Measurements from ENCODE around the gene CTSV. TPM values are rescaled to one million over a fixed set of nuclear protein-coding genes. Genes with fewer than 3 reads are reported as not detected.
A peak's percentile ranks its signal among the peaks of the same experiment; 100 is the strongest.
"Not testable (repeated sequence)": the region's sequence is repeated elsewhere in the genome, so short reads cannot be mapped to it uniquely, and the experiment has no call there.

CTSV gene
- total and polyA plus RNA-seq, 4 donors, result 0.31 to 1.8 (median 0.52) TPM

DNA sequence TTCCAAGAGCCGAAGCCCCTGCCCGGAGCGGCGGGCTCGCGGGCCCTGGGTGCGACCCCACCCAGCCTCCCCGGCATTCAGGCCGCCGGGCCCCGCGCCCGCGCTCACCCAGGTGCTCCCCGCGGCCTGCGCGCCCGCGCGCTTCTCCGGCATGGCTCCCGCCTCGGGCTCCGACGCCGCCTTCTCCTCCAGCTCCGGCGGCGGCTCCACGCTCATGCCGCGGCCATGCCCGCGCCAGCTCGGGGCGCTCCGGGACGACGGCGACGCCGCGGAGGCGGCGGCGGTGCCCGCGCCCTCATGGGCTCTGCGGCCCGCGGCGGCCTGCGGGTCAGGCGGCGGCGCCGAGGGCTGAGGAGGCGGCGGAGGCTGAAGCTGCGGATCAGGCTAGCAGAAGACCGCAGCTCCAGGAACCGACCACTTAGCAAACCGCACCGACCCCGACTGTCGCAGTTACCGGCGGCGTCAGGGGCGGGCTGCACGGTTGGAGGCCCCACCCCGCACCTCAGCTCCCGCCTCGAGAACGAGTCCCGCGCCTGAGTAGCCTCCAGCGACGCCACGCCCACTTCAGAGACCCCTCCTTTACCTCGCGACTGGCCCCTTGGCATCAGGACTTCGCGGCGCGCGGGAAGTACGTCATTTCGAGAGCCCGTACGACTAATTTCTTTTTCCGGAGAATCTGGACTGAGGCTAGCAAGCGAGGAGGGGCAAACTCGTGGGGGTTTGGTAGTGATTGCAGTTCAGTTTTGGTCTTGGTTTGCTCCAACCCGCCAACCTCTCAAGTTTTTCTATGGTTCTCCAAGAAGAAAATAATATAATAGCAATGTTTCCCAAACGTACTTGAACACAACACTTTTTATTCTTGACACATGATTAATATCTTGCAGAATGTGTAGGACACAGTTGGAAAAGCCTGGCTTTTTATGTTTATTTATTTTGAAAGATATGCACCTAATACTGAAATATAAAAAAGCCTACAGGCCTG is 25.5 kb downstream of the CTSV start:
- peak overlapping the region in 1 of 2 donors; percentile 83 for H3K9ac ChIP-seq (ENCODE audit: insufficient read depth in 1 of 2, low read length in 2 of 2)
- ATAC-seq (ENCODE audit: insufficient read depth, low FRiP score) (peak; percentile 90), DNase-seq (peak; percentile 84 to 89 (median 86))
- not testable (repeated sequence) for H3K36me3 ChIP-seq (ENCODE audit: control insufficient read depth in 4 of 4, insufficient read depth in 4 of 4, low read length in 4 of 4); H3K27me3 ChIP-seq (ENCODE audit: control insufficient read depth in 3 of 3, insufficient read depth in 3 of 3, low read length in 2 of 3); H3K9me3 ChIP-seq (ENCODE audit: control insufficient read depth in 4 of 4, insufficient read depth in 3 of 4, low read length in 3 of 4); H3K4me1 ChIP-seq (ENCODE audit: control insufficient read depth in 5 of 5, insufficient read depth in 5 of 5, low read length in 5 of 5)
- H3K27ac ChIP-seq (ENCODE audit: low read depth in 1 of 2, low read length in 1 of 2), result peak overlapping the region; percentile 86 to 90
- peak overlapping the region; percentile 83 for H3K4me3 ChIP-seq
- 0 to 1% methylated on average over 57 to 97 of the region's 97 CpGs for WGBS, 2 donors

DNA sequence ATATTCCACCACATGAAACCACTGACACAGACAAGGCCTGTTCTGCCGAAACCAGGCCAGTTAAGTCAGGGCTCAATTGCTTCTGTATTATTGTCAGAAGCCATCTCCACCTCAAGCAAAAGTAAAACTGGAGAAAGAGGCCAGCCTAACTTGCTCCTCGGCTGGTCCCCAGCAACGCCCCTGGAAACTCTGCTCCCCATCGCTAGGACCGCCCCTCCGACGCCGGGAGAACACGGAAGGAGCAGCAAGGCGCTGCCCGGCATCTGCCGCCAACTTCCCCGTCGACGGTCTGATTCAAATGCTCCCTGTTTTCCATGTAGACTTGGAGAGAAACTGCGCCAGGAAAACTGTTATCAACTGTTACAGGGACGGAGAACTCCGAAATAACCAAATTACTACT is 26.3 kb downstream of the CTSV start:
- not testable (repeated sequence) for H3K9ac ChIP-seq (ENCODE audit: insufficient read depth in 1 of 2, low read length in 2 of 2); H3K27me3 ChIP-seq (ENCODE audit: control insufficient read depth in 3 of 3, insufficient read depth in 3 of 3, low read length in 2 of 3); H3K4me1 ChIP-seq (ENCODE audit: control insufficient read depth in 5 of 5, insufficient read depth in 5 of 5, low read length in 5 of 5); H3K4me3 ChIP-seq; H3K9me3 ChIP-seq (ENCODE audit: control insufficient read depth in 4 of 4, insufficient read depth in 3 of 4, low read length in 3 of 4); H3K36me3 ChIP-seq (ENCODE audit: control insufficient read depth in 4 of 4, insufficient read depth in 4 of 4, low read length in 4 of 4)
- DNase-seq (peak in 2 of 3 donors; percentile 9 to 21), ATAC-seq (ENCODE audit: insufficient read depth, low FRiP score) (peak; percentile 80)
- peak overlapping the region in 1 of 2 donors; percentile 90 for H3K27ac ChIP-seq (ENCODE audit: low read depth in 1 of 2, low read length in 1 of 2)
- 0 to 1% methylated on average over 12 to 14 of the region's 18 CpGs for WGBS, 2 donors

DNA sequence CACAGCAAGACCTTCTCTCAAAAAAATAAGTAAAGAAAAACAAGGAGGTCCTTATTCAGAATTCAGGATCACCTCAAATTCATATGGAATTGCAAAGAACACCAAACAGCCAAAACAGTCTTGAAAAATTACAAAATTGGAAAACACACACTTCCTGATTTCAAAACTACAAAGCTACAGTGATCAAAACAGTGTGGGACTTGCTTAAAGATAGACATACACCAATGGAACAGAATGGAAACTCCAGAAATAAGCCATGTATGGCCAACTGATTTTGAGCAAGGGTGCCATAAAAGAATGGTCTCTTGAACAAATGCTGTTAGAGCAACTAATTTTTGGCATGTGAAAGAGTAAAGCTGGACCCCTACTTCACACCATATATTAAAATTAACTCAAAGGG is 36.7 kb downstream of the CTSV start:
- H3K9me3 ChIP-seq (ENCODE audit: control insufficient read depth in 4 of 4, insufficient read depth in 3 of 4, low read length in 3 of 4); H3K36me3 ChIP-seq (ENCODE audit: control insufficient read depth in 4 of 4, insufficient read depth in 4 of 4, low read length in 4 of 4); H3K4me3 ChIP-seq; H3K9ac ChIP-seq (ENCODE audit: insufficient read depth in 1 of 2, low read length in 2 of 2); DNase-seq; H3K27me3 ChIP-seq (ENCODE audit: control insufficient read depth in 3 of 3, insufficient read depth in 3 of 3, low read length in 2 of 3); H3K4me1 ChIP-seq (ENCODE audit: control insufficient read depth in 5 of 5, insufficient read depth in 5 of 5, low read length in 5 of 5); ATAC-seq (ENCODE audit: insufficient read depth, low FRiP score); H3K27ac ChIP-seq (ENCODE audit: low read depth in 1 of 2, low read length in 1 of 2): not testable (repeated sequence)

DNA sequence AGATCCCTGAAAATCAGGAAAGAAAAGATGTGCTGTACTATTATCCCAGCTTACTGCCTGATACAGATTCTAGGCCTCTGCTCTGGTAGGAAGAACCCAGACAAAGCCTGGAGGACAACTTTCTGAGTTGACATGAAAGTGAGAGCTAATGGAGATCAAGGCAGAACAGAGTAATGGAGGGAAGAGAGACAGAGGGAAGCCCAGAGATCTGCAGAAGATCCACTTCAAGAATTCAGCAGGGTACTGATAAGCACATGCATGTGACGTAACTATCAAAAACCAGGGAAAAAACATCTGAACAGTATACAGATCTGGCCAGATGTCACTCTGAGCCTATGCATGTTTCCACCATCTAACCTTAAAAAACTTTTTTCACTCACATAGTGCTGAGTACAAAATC is 37.6 kb downstream of the CTSV start:
- H3K27me3 ChIP-seq (ENCODE audit: control insufficient read depth in 3 of 3, insufficient read depth in 3 of 3, low read length in 2 of 3); H3K4me1 ChIP-seq (ENCODE audit: control insufficient read depth in 5 of 5, insufficient read depth in 5 of 5, low read length in 5 of 5); H3K9ac ChIP-seq (ENCODE audit: insufficient read depth in 1 of 2, low read length in 2 of 2); H3K9me3 ChIP-seq (ENCODE audit: control insufficient read depth in 4 of 4, insufficient read depth in 3 of 4, low read length in 3 of 4); ATAC-seq (ENCODE audit: insufficient read depth, low FRiP score); H3K27ac ChIP-seq (ENCODE audit: low read depth in 1 of 2, low read length in 1 of 2); H3K36me3 ChIP-seq (ENCODE audit: control insufficient read depth in 4 of 4, insufficient read depth in 4 of 4, low read length in 4 of 4); DNase-seq; H3K4me3 ChIP-seq: not testable (repeated sequence)
- 91% methylated on average over 1 of the region's 1 CpG; no CpG with 5 or more reads in 1 of the 2 donors for WGBS, 2 donors

DNA sequence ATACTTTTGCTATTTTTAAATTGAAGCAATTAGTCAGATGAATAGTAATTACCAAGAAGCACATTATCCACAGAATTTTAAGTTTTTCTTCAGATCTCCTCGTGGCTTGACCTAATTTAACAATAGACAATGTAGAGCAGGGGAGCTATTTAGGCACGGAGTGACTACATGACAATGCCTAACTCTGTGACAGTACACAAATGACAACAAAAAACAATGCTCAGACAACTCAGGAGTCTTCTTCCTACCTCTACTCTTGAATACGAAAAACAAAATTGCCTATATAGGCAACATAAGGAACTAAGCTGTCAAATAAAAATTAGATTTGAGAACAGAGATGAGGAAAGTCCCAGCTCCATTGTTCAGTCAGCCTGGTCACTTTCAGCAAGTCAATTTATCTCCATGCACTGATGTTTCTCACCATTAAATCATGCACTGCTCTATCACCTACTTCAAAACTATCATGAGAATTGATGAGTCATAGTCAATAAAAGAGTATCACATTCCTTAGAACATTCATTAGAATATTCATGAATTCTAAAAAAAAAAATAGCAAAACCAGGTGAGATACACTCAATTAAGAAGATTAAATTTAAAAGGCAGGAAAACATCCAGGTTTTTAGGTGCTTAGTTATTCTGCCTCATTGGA is 38.7 kb downstream of the CTSV start:
- not testable (repeated sequence) for DNase-seq; H3K36me3 ChIP-seq (ENCODE audit: control insufficient read depth in 4 of 4, insufficient read depth in 4 of 4, low read length in 4 of 4); H3K27ac ChIP-seq (ENCODE audit: low read depth in 1 of 2, low read length in 1 of 2); H3K9ac ChIP-seq (ENCODE audit: insufficient read depth in 1 of 2, low read length in 2 of 2); ATAC-seq (ENCODE audit: insufficient read depth, low FRiP score); H3K9me3 ChIP-seq (ENCODE audit: control insufficient read depth in 4 of 4, insufficient read depth in 3 of 4, low read length in 3 of 4); H3K4me1 ChIP-seq (ENCODE audit: control insufficient read depth in 5 of 5, insufficient read depth in 5 of 5, low read length in 5 of 5); H3K27me3 ChIP-seq (ENCODE audit: control insufficient read depth in 3 of 3, insufficient read depth in 3 of 3, low read length in 2 of 3); H3K4me3 ChIP-seq
- WGBS, 2 donors, result 86 to 88% methylated on average over 3 of the region's 3 CpGs

DNA sequence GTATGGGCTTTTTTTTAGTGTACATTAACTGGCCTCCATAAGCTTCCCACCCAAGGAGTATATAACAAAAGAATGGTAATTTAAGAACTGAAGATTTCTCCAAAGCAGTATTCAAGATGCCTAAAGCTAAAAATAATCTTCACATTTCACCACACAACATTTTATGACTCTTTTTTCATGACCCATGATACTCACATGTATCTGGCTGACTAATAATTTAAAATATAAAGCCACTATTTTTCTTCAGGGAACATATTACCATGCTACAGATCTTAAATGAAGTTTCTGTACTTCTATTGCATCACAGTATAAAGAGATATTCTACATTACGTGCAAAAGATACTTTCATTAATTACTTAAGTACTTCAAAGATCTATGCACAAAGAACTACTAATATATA is 39.2 kb downstream of the CTSV start:
- not testable (repeated sequence) for H3K9me3 ChIP-seq (ENCODE audit: control insufficient read depth in 4 of 4, insufficient read depth in 3 of 4, low read length in 3 of 4); H3K4me1 ChIP-seq (ENCODE audit: control insufficient read depth in 5 of 5, insufficient read depth in 5 of 5, low read length in 5 of 5); H3K36me3 ChIP-seq (ENCODE audit: control insufficient read depth in 4 of 4, insufficient read depth in 4 of 4, low read length in 4 of 4); H3K9ac ChIP-seq (ENCODE audit: insufficient read depth in 1 of 2, low read length in 2 of 2); H3K27me3 ChIP-seq (ENCODE audit: control insufficient read depth in 3 of 3, insufficient read depth in 3 of 3, low read length in 2 of 3); H3K27ac ChIP-seq (ENCODE audit: low read depth in 1 of 2, low read length in 1 of 2); ATAC-seq (ENCODE audit: insufficient read depth, low FRiP score); DNase-seq; H3K4me3 ChIP-seq
- 96 to 97% methylated on average over 1 of the region's 1 CpG for WGBS, 2 donors

DNA sequence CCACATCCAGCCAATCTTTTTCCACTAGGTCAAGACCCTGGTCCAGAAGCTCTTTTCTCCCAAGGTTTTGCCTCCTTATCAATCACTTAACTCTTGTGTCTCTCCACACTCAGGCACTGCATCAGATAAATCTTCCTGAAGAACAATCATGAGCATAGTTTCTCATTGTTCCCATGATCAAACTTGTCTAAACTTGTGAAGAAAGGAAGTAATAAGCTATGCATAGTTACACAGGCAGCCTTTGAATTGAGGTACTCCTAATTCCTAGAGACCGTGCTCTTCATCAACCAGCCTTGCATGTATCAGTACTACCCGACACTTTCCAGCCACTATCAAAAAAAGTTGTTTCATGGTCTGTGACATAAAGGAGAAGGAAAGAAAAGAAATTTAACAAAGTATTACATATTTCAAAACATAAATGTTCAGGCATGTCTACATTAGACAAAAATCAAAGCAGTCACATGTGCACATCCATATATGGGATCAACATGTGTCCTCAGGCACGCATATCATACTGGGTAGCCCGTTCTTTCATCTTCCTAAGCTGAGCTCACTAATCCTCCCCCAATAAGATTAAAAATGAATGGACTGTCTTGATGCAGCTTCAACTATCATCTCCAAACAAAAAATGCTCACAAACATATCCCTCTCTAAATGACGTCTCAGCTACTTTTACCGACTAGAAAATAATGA is 41.8 kb downstream of the CTSV start:
- H3K27ac ChIP-seq (ENCODE audit: low read depth in 1 of 2, low read length in 1 of 2); DNase-seq; H3K9me3 ChIP-seq (ENCODE audit: control insufficient read depth in 4 of 4, insufficient read depth in 3 of 4, low read length in 3 of 4); ATAC-seq (ENCODE audit: insufficient read depth, low FRiP score); H3K27me3 ChIP-seq (ENCODE audit: control insufficient read depth in 3 of 3, insufficient read depth in 3 of 3, low read length in 2 of 3); H3K36me3 ChIP-seq (ENCODE audit: control insufficient read depth in 4 of 4, insufficient read depth in 4 of 4, low read length in 4 of 4); H3K9ac ChIP-seq (ENCODE audit: insufficient read depth in 1 of 2, low read length in 2 of 2); H3K4me1 ChIP-seq (ENCODE audit: control insufficient read depth in 5 of 5, insufficient read depth in 5 of 5, low read length in 5 of 5); H3K4me3 ChIP-seq: not testable (repeated sequence)
- 91 to 94% methylated on average over 4 to 5 of the region's 6 CpGs for WGBS, 2 donors

Data from lung (tissue), 10 donors.